Measurements from ENCODE around the gene SLC30A2. TPM values are rescaled to one million over a fixed set of nuclear protein-coding genes. Genes with fewer than 3 reads are reported as not detected.

The SLC30A2 gene
- total and polyA plus RNA-seq, 2 experiments from 2014 or later: 0.07 TPM; not detected in 1

- H3K27ac ChIP-seq (ENCODE audit: low read depth): no peak overlapping the region
- H3K9me2 ChIP-seq (ENCODE audit: insufficient read depth): no peaks in the 10 kb centered on the region
- H3K27me3 ChIP-seq (ENCODE audit: insufficient read depth): no peaks in the 10 kb centered on the region; the same call in 1 of the 2 replicates
- no peak overlapping the region for H3K4me2 ChIP-seq
- H3K36me3 ChIP-seq (ENCODE audit: insufficient read depth): no peaks in the 10 kb centered on the region
- no peaks in the 10 kb centered on the region for H4K20me1 ChIP-seq (replicated peaks; ENCODE audit: insufficient read depth)
- no peak overlapping the region for H2AFZ ChIP-seq
- Mint-ChIP-seq H3K27ac (no peak overlapping the region), H3K4me3 (no peak overlapping the region), H3K4me1 (peaks cover 28% of the 10 kb centered on the region), H3K9me3 (no peaks in the 10 kb centered on the region), H3K36me3 (ENCODE audit: low read depth) (no peaks in the 10 kb centered on the region), H3K27me3 (ENCODE audit: insufficient read depth, low read depth, poor library complexity) (peaks cover 6% of the 10 kb centered on the region)
- H3K79me2 ChIP-seq (replicated peaks; ENCODE audit: insufficient read depth): no peaks in the 10 kb centered on the region
- ATAC-seq: no peak
- peaks cover 27% of the 10 kb centered on the region for H3K4me1 ChIP-seq (ENCODE audit: insufficient read depth)
- no peak for DNase-seq (ENCODE audit: low spot score)
- H3K4me3 ChIP-seq: no peak overlapping the region
- TF ChIP-seq ZNF462 (CRISPR knock-in tag; IDR thresholded peaks at IDR 0.05): no peak
- TF ChIP-seq ZNF114 (CRISPR knock-in tag; IDR thresholded peaks at IDR 0.05): no peak
- TF ChIP-seq POLR2AphosphoS5 (IDR thresholded peaks at IDR 0.05; ENCODE audit: low read depth): no peak
- TF ChIP-seq STAT1 (IDR thresholded peaks at IDR 0.05; ENCODE audit: unreplicated experiment): no peak
- no peak for TF ChIP-seq EZH2phosphoT487 (IDR thresholded peaks at IDR 0.05; ENCODE audit: unreplicated experiment)
- no peak for TF ChIP-seq ETS1 (IDR thresholded peaks at IDR 0.05)
- TF ChIP-seq CTCF (conservative IDR thresholded peaks at IDR 0.05; ENCODE audit: low read depth in 2 of 2): no peak
- no peak for TF ChIP-seq NANOG (IDR thresholded peaks at IDR 0.05; ENCODE audit: borderline replicate concordance)
- TF ChIP-seq JUNB (IDR thresholded peaks at IDR 0.05; ENCODE audit: unreplicated experiment): no peak
- no peak for TF ChIP-seq CREB1 (CRISPR knock-in tag; IDR thresholded peaks at IDR 0.05; ENCODE audit: low read depth)
- no peak for TF ChIP-seq ZNF331 (CRISPR knock-in tag; IDR thresholded peaks at IDR 0.05; ENCODE audit: low read depth)
- TF ChIP-seq EZH2 (IDR thresholded peaks at IDR 0.05; ENCODE audit: low read depth, unreplicated experiment): no peak
- H3F3A ChIP-seq (replicated peaks; ENCODE audit: low read depth): 0 out of 2 replicates have a peak, but pooled peaks cover 2% of the 10 kb centered on the region
These were observed 45.0 kb upstream of the SLC30A2 start for GRCh38 chr1:26090893-26091292.
